HCEC 1CT (cell line): ENCODE measurements around the gene TNS1.

ENCODE experiments used
- DNase-seq: peaks from one replicate; pipeline ENCODE4 v3.0.0-alpha.2; 2017

The TNS1 gene

DNA sequence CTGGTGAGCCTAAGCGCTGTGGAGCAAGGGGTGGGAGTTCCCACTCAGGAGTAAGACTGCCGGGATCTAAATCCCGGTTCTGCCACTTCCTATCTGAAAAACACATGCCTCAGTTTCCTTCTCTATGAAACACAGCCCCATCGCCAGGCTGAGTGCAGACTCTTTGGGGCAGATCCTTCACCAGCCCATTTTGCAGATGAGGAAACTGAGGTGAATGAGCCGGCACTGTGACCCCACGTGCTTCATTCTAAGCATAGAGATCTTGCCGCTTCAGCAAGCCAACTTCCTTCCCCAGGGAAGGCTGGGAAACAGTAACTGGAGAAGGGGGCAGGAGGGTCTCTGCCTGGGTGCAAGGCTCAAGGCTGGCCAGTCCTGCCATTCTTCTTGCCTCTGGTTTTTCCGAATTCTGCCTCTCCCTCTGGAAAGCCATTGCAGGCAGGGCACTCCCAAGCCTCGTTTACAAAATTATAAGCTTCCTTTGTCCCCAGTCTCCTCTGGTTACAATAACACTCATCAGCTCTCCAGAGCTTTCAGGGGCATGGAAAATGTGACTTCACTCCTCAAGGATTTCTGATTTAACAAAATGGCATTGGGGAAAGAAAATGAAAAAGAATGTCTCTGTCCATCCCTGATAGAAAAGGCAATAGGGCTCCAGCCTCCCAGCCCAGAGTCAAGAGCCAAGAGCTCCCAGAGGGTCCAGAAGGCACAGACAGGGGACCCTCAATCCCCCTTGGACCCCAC, 249.2 kb downstream of the TNS1 start:
- DNase-seq, result no peak

DNA sequence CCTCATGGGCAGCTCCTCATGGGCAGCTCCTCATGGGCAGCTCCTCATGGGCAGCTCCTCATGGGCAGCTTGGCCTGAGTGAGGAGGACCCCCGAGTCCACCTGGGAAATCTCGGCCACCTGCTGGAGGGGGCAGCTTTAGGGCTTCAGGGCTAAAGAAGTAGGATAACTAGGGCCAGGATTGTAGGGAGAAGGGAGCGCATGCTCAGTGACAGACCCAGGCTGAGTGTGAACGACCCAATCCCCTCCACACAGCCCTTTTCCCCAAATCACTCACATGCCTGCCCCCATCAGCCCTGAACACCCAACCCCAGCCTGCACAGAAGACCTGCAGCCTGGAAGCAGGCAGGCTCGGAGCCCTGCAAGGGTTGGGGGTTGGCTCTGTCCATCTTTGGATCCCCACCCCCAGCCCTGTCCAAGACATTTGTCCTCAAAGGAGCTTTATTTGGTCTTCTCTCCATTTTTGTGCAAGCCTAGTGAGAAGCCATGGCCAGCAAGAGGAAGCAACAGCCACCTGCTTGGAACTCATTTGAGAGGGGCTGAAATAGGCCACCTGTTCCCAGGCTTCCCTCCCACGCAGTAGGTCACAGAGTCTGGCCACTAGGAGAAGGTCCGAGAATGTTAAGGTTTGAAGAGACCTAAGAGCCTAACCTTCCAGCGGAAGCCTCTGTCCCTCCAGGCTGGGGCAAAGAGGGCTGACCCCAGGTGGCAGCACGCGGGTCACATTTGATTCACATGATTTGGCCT, 249.9 kb downstream of the TNS1 start:
- no peak for DNase-seq

DNA sequence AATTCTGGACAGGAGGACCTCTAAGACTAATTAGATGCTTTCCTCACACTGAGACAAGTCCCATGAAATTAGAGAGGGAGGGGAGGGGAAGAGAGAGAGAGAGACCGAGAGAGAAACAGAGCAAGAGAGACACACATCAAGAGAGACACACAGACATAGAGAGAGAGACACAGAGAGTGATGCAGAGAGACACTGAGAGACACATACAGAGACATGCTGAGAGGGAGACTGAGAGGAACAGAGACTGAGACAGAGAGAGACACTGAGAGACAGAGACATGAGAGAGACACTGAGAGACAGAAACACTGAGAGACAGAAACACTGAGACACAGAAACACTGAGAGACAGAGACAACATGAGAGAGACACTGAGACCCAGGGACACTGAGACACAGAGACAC, 250.8 kb downstream of the TNS1 start:
- DNase-seq, result no peak

DNA sequence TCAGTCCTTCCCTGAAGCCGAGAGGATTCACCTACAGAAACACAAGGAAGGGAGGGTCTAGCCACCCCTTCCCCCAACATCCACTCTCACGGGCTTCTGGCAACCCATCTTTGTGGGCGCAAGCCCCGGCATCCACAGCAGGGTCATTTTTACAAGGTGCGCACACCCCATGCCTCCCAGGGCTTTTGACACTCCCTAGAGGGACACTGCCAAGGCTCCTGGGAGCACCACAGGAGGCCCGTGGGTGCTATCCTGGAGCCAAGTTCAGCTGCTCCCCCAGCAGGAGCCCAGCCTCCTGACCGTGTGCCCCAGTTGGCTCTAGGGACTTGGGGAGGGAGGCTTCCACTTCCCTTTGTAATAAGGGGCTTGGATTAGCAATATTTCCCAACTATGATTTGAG, 251.6 kb downstream of the TNS1 start:
- no peak for DNase-seq
